Astrocyte of the spinal cord (primary cell): Measurements from ENCODE around the gene GPR6.

Experiments used
- DNase-seq: peaks from one replicate; pipeline ENCODE4 v3.0.0; 2011; ENCODE audit warnings: low read depth, low spot score
- H3K4me3 ChIP-seq: 2 replicates; pipeline ENCODE4 v1.5.1; 2011; ENCODE audit warnings: low read depth, mild to moderate bottlenecking, low read length, moderate library complexity
- CTCF ChIP-seq: IDR thresholded peaks from 2 replicates; pipeline ENCODE4 v1.5.1; 2012; ENCODE audit warnings: low read depth, mild to moderate bottlenecking, low read length, inconsistent platforms
- in situ Hi-C: cut with HindIII; loops from 2 replicates; pipeline ENCODE4 v1.10.0; 2017; ENCODE audit warnings: low sequenced_read_pairs

GPR6 gene

GRCh38 chr6:109949281-109950065, 28.6 kb upstream of the GPR6 start:
- in situ Hi-C loops = no loop called here
- TF ChIP-seq CTCF = no peak

DNA sequence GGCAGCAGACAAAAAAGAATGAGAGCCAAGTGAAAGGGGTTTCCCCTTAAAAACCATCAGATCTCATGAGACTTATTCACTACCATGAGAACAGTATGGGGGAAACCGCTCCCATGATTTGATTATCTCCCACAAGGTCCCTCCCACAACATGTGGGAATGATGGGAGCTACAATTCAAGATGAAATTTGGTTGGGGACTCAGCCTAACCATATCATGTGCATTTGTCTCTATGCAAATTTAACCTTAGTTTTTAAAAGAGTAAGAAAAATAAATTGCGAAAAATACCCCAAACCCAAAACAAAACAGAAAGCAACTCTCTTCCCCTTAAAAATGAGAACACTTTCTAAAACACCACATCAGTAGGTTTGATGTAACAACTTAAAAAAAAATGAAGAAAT, 22.6 kb upstream of the GPR6 start:
- no peak for DNase-seq
- H3K4me3 ChIP-seq = no peak overlapping the region
- no peak for TF ChIP-seq CTCF
- in situ Hi-C loops = no loop called here

More at GRCh38 chr6:109949281-109950065, 28.6 kb upstream of the GPR6 start:
- H3K4me3 ChIP-seq = no peak overlapping the region
- DNase-seq = no peak

DNA sequence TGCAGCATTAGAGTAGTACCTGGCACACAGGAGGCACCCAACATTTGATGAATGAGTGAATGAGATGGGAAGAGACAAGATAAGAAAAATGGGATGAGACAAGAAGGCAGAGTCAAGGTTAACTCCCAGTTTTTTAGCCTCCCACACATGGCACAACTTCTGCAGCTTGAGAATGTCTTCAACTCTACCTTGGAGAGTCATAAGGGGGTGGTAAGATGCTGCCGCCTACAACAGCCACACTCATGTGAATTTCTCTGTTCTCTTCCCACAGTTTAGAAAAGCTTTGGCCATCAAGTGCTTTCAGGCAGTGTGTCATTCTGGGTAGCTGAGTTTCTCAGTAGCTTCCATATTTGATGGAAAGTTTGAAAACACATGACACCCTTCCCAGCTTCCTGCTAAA, 19.5 kb upstream of the GPR6 start:
- no peak overlapping the region for H3K4me3 ChIP-seq
- no peak for TF ChIP-seq CTCF
- no peak for DNase-seq
- in situ Hi-C loops = no loop called here

DNA sequence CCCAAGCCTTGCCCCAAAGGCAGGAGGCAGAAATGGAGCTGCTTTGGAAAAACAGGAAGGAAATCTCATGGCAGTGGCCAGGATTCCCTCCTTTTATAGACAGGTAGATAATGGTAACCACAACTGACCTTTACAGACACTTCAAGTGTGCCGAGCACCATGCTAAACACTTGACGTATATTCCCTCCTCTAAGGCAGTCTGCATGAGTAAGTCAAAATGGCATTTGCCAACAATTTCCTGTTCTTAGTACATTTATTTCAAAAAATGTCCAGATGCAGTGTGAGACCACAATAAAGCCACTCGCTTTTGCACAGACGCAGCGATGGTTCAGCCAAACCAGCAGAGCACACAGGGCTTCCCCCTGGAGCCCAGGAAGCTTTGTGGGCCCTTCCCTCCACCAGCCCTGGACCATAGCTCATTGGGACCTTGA, 16.5 kb upstream of the GPR6 start:
- in situ Hi-C loops = no loop called here
- H3K4me3 ChIP-seq = no peak overlapping the region
- peak; percentile 70 for DNase-seq
- no peak for TF ChIP-seq CTCF

DNA sequence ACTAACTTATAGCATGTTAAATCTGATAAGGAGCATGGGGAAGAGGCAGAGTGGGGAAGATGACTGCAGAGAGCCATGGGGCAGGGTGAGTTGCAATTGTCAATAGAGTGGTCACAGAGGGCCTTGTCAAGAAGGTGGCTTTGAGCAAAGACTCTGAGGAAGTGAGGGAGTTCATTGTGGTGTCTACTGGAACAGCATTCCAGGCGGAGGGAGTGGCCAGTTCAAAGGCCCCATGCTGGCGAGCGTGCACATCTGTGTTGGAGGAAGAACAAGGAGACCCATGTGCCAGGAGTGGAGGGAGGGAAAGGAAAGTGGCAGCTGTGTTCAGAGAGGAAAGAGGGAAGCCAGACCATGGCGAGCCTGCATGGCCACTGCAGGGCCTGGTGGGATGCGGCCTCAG, 15.8 kb upstream of the GPR6 start:
- no peak for TF ChIP-seq CTCF
- in situ Hi-C loops = no loop called here
- no peak overlapping the region for H3K4me3 ChIP-seq
- no peak for DNase-seq

DNA sequence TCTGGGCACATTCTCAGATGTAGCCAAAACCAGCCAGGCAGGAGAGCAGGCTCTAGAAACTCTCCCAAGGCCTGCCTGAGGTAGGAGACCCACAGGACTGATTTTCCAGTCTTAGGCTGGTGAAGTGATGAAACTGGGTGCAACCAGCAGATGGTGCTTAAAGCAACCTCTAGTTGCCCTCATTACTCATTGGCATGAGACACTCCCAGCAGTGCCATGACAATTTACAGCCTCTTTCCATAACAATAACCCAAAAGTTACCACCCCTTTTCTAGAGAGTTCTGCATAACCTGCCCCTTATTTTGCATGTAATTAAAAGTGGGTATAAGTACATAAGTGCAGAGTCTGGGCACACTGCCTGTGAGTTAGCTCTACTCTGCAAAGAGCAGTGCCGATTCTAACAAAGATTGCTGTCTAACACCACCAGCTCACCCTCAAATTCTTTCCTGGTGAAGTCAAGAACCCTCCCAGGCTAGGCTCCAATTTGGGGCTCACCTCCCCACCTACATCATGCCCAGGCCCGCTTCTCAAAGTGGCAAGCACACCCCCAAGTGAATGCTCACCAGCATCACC, 14.4 kb upstream of the GPR6 start:
- in situ Hi-C loops = no loop called here
- no peak for TF ChIP-seq CTCF
- no peak overlapping the region for H3K4me3 ChIP-seq
- no peak for DNase-seq
